H1 (cell line): ENCODE results near the gene SERINC5. TPM values are rescaled to one million over a fixed set of nuclear protein-coding genes. Genes with fewer than 3 reads are reported as not detected.

ENCODE experiments used
- CTCF ChIA-PET: fragments of 300-600 bp; sonication (Branson Sonifier 250); formaldehyde crosslinking; loops from one replicate; lab custom pipeline; 2021; ENCODE audit not compliant: partially characterized antibody; lab: Charles Lee
- POLR2A ChIA-PET: fragments of 300-600 bp; sonication (Branson Sonifier 250); formaldehyde crosslinking; loops from one replicate; lab custom pipeline; 2021; ENCODE audit warnings: inconsistent platforms; ENCODE audit not compliant: partially characterized antibody; lab: Charles Lee
- DNase-seq, 2 experiments: peaks; one replicate each; pipeline versions ENCODE4 v3.0.0 to v3.0.0-alpha.2; 2010 to 2022; ENCODE audit warnings: low spot score in 2 of 2, low read depth in 1 of 2, mixed read lengths in 1 of 2
- FAIRE-seq: peaks from 2 replicates; lab custom pipeline; 2011; peaks lifted over from hg19 to GRCh38; lab: Jason Lieb, UNC
- H2AFZ ChIP-seq: 2 replicates; pipeline ENCODE4 v1.8.1; 2012; ENCODE audit warnings: low read length, inconsistent platforms
- H2AK5ac ChIP-seq: 2 replicates; pipeline ENCODE4 v1.6.1; 2013; ENCODE audit warnings: low read depth, low read length
- H2BK120ac ChIP-seq: replicated peaks from 2 replicates; pipeline ENCODE3; 2013; ENCODE audit warnings: low read depth, low read length, inconsistent platforms
- H2BK12ac ChIP-seq: 2 replicates; pipeline ENCODE4 v1.6.1; 2013; ENCODE audit warnings: low read depth, low read length
- H2BK15ac ChIP-seq: 2 replicates; pipeline ENCODE4 v1.6.1; 2013; ENCODE audit warnings: low read length
- H2BK20ac ChIP-seq: 2 replicates; pipeline ENCODE4 v1.6.1; 2013; ENCODE audit warnings: low read length
- H2BK5ac ChIP-seq: 2 replicates; pipeline ENCODE4 v1.6.1; 2013; ENCODE audit warnings: low read depth, low read length
- H3K14ac ChIP-seq: 2 replicates; pipeline ENCODE4 v1.6.1; 2013; ENCODE audit warnings: inconsistent platforms; ENCODE audit not compliant: insufficient read length
- H3K18ac ChIP-seq: 2 replicates; pipeline ENCODE4 v1.6.1; 2013; ENCODE audit warnings: low read length; ENCODE audit errors: extremely low read depth
- H3K23ac ChIP-seq: 2 replicates; pipeline ENCODE4 v1.6.1; 2013; ENCODE audit warnings: inconsistent platforms; ENCODE audit not compliant: insufficient read length
- H3K23me2 ChIP-seq: 2 replicates; pipeline ENCODE4 v1.6.1; 2013; ENCODE audit warnings: low read depth, low read length
- H3K27ac ChIP-seq: 2 replicates; pipeline ENCODE4 v1.6.1; 2011; ENCODE audit warnings: low read depth, low read length, inconsistent platforms
- H3K27me3 ChIP-seq, 4 experiments: replicated peaks in 1 of 4; 1 replicate in 1 of 4; 2 replicates in 3 of 4; pipeline versions ENCODE4 v1.6.1 to v1.8.1; 2011 to 2013; ENCODE audit warnings: low read length in 3 of 4, mild to moderate bottlenecking in 3 of 4, inconsistent platforms in 2 of 4, mixed read lengths in 2 of 4, moderate library complexity in 1 of 4; ENCODE audit not compliant: control insufficient read depth in 3 of 4, insufficient read depth in 3 of 4; ENCODE audit errors: extremely low read depth in 1 of 4
- H3K36me3 ChIP-seq, 4 experiments: 2 replicates each; pipeline versions ENCODE4 v1.6.1 to v1.8.1; 2011 to 2013; ENCODE audit warnings: mild to moderate bottlenecking in 4 of 4, low read length in 3 of 4, moderate library complexity in 2 of 4, control low read depth in 1 of 4, inconsistent platforms in 1 of 4; ENCODE audit not compliant: insufficient read depth in 4 of 4, control insufficient read depth in 2 of 4
- H3K4ac ChIP-seq: replicated peaks from 2 replicates; pipeline ENCODE3; 2013; ENCODE audit warnings: low read length, low read depth, mixed read lengths, inconsistent platforms; ENCODE audit not compliant: insufficient read length
- H3K4me1 ChIP-seq, 4 experiments: replicated peaks in 1 of 4; 1 replicate in 1 of 4; 2 replicates in 3 of 4; pipeline versions ENCODE4 v1.6.1 to v1.8.1; 2011 to 2013; ENCODE audit warnings: low read length in 3 of 4, inconsistent platforms in 2 of 4, mixed read lengths in 1 of 4; ENCODE audit not compliant: insufficient read depth in 4 of 4, control insufficient read depth in 3 of 4
- H3K4me2 ChIP-seq, 2 experiments: 2 replicates each; pipeline versions ENCODE4 v1.6.1 to v1.8.1; 2011 to 2013; ENCODE audit warnings: low read depth in 2 of 2, low read length in 2 of 2, control low read depth in 1 of 2, inconsistent platforms in 1 of 2, mild to moderate bottlenecking in 1 of 2; ENCODE audit not compliant: insufficient read depth in 1 of 2
- H3K4me3 ChIP-seq, 4 experiments: fragments of 200-600, 300-600 bp in 1 of 4; sonication (generic), shearing (Covaris generic), sonication (Bioruptor Twin) in 1 of 4; 2 replicates each; pipeline versions ENCODE4 v1.5.1 to v1.8.1; 2011 to 2016; ENCODE audit warnings: low read length in 4 of 4, low read depth in 3 of 4, control low read depth in 2 of 4, inconsistent platforms in 2 of 4, mild to moderate bottlenecking in 2 of 4, mixed read lengths in 1 of 4, moderate library complexity in 1 of 4; ENCODE audit not compliant: insufficient read depth in 2 of 4; ENCODE audit errors: extremely low read depth in 1 of 4
- H3K56ac ChIP-seq: replicated peaks from 2 replicates; pipeline ENCODE3; 2013; ENCODE audit warnings: low read depth, mild to moderate bottlenecking, mixed read lengths, low read length, inconsistent platforms; ENCODE audit not compliant: insufficient read length
- H3K79me1 ChIP-seq: 2 replicates; pipeline ENCODE4 v1.6.1; 2013; ENCODE audit warnings: low read depth, low read length, control low read depth
- H3K79me2 ChIP-seq, 2 experiments: 2 replicates each; pipeline versions ENCODE4 v1.6.1 to v1.8.1; 2012 to 2013; ENCODE audit warnings: low read length in 2 of 2, mild to moderate bottlenecking in 2 of 2, inconsistent platforms in 1 of 2; ENCODE audit not compliant: insufficient read depth in 2 of 2, control insufficient read depth in 1 of 2
- H3K9ac ChIP-seq, 4 experiments: replicated peaks in 1 of 4; 1 replicate in 1 of 4; 2 replicates in 3 of 4; pipeline versions ENCODE4 v1.6.1 to v1.8.1; 2011 to 2013; ENCODE audit warnings: low read depth in 3 of 4, low read length in 3 of 4, control low read depth in 2 of 4, mild to moderate bottlenecking in 2 of 4, moderate library complexity in 2 of 4, inconsistent platforms in 1 of 4; ENCODE audit errors: extremely low read depth in 1 of 4
- H3K9me3 ChIP-seq, 2 experiments: 2 replicates each; pipeline versions ENCODE4 v1.6.1 to v1.8.1; 2012 to 2013; ENCODE audit warnings: mild to moderate bottlenecking in 2 of 2, moderate library complexity in 2 of 2, control low read depth in 1 of 2, inconsistent platforms in 1 of 2, low read depth in 1 of 2, low read length in 1 of 2, mixed read lengths in 1 of 2; ENCODE audit not compliant: insufficient read depth in 2 of 2
- H4K20me1 ChIP-seq, 2 experiments: replicated peaks in 1 of 2; 2 replicates each; pipeline versions ENCODE3 to v1.8.1; 2011 to 2013; ENCODE audit warnings: inconsistent platforms in 2 of 2, low read length in 2 of 2, mild to moderate bottlenecking in 1 of 2; ENCODE audit not compliant: insufficient read depth in 2 of 2, control insufficient read depth in 1 of 2
- H4K5ac ChIP-seq: 2 replicates; pipeline ENCODE4 v1.6.1; 2013; ENCODE audit warnings: low read length, low read depth, mixed read lengths, inconsistent platforms; ENCODE audit not compliant: insufficient read length
- H4K8ac ChIP-seq: 2 replicates; pipeline ENCODE4 v1.8.0; 2013; ENCODE audit warnings: mild to moderate bottlenecking, moderate library complexity, low read length, inconsistent platforms; ENCODE audit not compliant: insufficient read depth; ENCODE audit errors: extremely low read depth
- H4K91ac ChIP-seq: replicated peaks from 2 replicates; pipeline ENCODE3; 2013; ENCODE audit warnings: low read length, mixed read lengths, inconsistent platforms; ENCODE audit not compliant: insufficient read length
- NRF1 ChIP-seq: IDR thresholded peaks from 2 replicates; pipeline ENCODE4 v1.6.1; 2011; ENCODE audit warnings: mild to moderate bottlenecking, low read depth, low read length, improper control_type of control experiment
- SP2 ChIP-seq: IDR thresholded peaks from 2 replicates; pipeline ENCODE4 v1.6.1; 2012; ENCODE audit warnings: mild to moderate bottlenecking, low read length, inconsistent platforms
- WGBS, 2 experiments: shearing (Covaris generic) in 1 of 2; methylation state at CpG; one replicate each; pipeline versions ENCODE4 v1.1.6 to v1.1.7; 2013 to 2015; ENCODE audit warnings: low lambda C conversion rate in 2 of 2, mixed read lengths in 2 of 2, inconsistent platforms in 1 of 2, low coverage in 1 of 2, missing lambda C conversion rate in 1 of 2; ENCODE audit not compliant: insufficient replicate concordance in 2 of 2, insufficient coverage in 1 of 2, insufficient read length in 1 of 2; ENCODE audit errors: extremely low coverage in 1 of 2, missing lambda C conversion rate in 1 of 2; 5-methylcytosine and 5-hydroxymethylcytosine counted together
- polyA plus RNA-seq, 7 experiments: library from polyadenylated mRNA; depleted of rRNA in 3 of 7; stranded (reverse) in 5 of 7; unstranded in 2 of 7; fragments of >200 nt in 5 of 7; fragments of 200-250 nt in 2 of 7; gene quantifications; 1 replicate in 5 of 7; 2 replicates in 1 of 7; 4 replicates in 1 of 7; pipeline versions ENCODE4 v1.2.1 to v1.2.3, GENCODE V29; 2011 to 2013; ENCODE audit warnings: missing spikeins in 2 of 7, mixed read lengths in 2 of 7
- total RNA-seq: library from RNA; stranded (reverse); fragmentation: NEBNext Ultra II Directional; extraction: Animal tissue kit (Norgen Biotek cat#: 25700); gene quantifications from 2 replicates; pipeline ENCODE4 v1.2.1, GENCODE V29; 2021

SERINC5 gene
- total and polyA plus RNA-seq, 2 of the 8 experiments (the other 6 are each of a cell fraction or from before 2014, with no cell fraction given) = 32.2 to 149 TPM

DNA sequence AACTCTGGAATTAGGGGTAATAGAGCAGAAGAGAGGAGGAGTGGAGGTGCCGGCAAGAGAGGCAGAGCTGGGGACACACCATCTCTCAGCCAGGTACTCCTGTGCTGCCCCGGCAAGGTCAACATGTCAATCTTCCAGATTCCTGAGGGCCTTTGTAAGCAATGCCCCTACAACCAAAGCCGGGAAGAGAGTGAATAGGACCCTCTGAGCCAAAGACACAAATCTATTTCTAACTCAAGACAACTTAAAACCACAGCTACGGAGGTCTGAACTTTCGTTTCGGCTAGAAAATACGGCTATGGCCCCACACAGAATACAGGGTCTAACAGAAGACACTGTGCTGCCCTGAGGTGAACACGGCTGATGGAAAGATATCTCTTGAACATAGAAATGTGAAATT is 66.6 kb downstream of the SERINC5 start:
- peak overlapping the region; percentile 66; the same call in 1 of the 2 replicates for H2BK5ac ChIP-seq
- no peak overlapping the region for H4K91ac ChIP-seq
- no peak overlapping the region for H3K18ac ChIP-seq
- peak overlapping the region; percentile 87; the same call in 1 of the 2 replicates for H2AK5ac ChIP-seq
- H2BK120ac ChIP-seq = peak overlapping the region; percentile 24
- H3K36me3 ChIP-seq = no peaks in the 10 kb centered on the region
- no peaks in the 10 kb centered on the region; the same call in 1 of the 2 replicates for H3K23me2 ChIP-seq
- DNase-seq = no peak
- no peak for TF ChIP-seq NRF1
- peak; percentile 19; the same call in 1 of the 2 replicates for TF ChIP-seq SP2
- no peak overlapping the region for H3K4me2 ChIP-seq
- no peak overlapping the region for H3K14ac ChIP-seq
- H3K56ac ChIP-seq = no peak overlapping the region
- no peak overlapping the region for H3K9ac ChIP-seq
- H2AFZ ChIP-seq = no peak overlapping the region
- H4K8ac ChIP-seq = no peak overlapping the region
- FAIRE-seq = no peak
- H3K79me1 ChIP-seq = peaks cover 9% of the 10 kb centered on the region
- peaks cover 18 to 49% (median 29%) of the 10 kb centered on the region in 4 experiments for H3K4me1 ChIP-seq
- ChIA-PET CTCF (interaction anchor here (0.9 to 1.5 kb wide), 3 partner anchors 12 to 97 kb away, joined by 3 to 6 read pairs (median 3); no protein-coding TSS in a partner anchor), POLR2A (interaction anchor here (1.0 to 1.7 kb wide), 3 partner anchors 20 to 68 kb away, joined by 3 to 5 read pairs (median 4); no protein-coding TSS in a partner anchor)
- peak overlapping the region; percentile 28 for H2BK20ac ChIP-seq
- H3K27ac ChIP-seq = no peak overlapping the region
- H3K4ac ChIP-seq = no peak overlapping the region
- H2BK12ac ChIP-seq = no peak overlapping the region
- H3K79me2 ChIP-seq = peaks cover 0 to 70% of the 10 kb centered on the region in 2 experiments; a peak in 3 of 4 replicates
- H3K27me3 ChIP-seq = no peaks in the 10 kb centered on the region
- 85% methylated on average over 8 of the region's 8 CpGs; no CpG with 5 or more reads in 1 of the 2 experiments for WGBS, 2 experiments
- no peak overlapping the region for H3K4me3 ChIP-seq
- H4K5ac ChIP-seq = no peak overlapping the region
- no peak overlapping the region for H3K23ac ChIP-seq
- no peak overlapping the region for H2BK15ac ChIP-seq
- H3K9me3 ChIP-seq = no peaks in the 10 kb centered on the region
- peaks cover 0 to 2% of the 10 kb centered on the region in 2 experiments for H4K20me1 ChIP-seq
